ENCODE measurements around the gene LIMA1.

Gene LIMA1

DNA sequence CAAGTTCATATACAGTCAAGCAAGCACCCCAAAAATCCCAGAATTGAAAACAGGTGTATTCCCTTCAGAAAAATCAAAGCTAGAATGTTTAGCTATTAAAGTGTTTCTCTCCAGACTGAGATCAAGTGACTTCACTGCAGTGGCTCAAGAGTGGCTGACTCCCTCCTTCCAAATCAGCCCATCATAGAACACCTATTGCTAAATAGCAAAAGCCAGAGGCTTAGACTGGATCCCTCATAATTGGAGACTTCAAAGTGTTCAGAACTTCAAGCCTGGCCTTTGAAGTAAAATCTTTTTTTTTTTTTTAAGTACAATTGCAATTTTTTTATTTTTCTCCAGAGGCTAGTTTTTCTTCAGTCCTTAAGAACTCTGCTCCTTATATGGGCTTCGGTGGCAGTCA is 66.1 kb downstream of the LIMA1 start:
- H3K36me3 ChIP-seq (replicated peaks; ENCODE audit: insufficient read depth, low read length): no peaks in the 10 kb centered on the region
- peaks cover 7% of the 10 kb centered on the region; the same call in 1 of the 2 replicates for H3K4me1 ChIP-seq (ENCODE audit: low read length)
- TF ChIP-seq EZH2phosphoT487 (IDR thresholded peaks at IDR 0.05; ENCODE audit: low read length) (no peak), EZH2 (optimal IDR thresholded peaks at IDR 0.05; ENCODE audit: low read depth, low read length) (no peak)
- TF ChIP-seq, protein P1, sequence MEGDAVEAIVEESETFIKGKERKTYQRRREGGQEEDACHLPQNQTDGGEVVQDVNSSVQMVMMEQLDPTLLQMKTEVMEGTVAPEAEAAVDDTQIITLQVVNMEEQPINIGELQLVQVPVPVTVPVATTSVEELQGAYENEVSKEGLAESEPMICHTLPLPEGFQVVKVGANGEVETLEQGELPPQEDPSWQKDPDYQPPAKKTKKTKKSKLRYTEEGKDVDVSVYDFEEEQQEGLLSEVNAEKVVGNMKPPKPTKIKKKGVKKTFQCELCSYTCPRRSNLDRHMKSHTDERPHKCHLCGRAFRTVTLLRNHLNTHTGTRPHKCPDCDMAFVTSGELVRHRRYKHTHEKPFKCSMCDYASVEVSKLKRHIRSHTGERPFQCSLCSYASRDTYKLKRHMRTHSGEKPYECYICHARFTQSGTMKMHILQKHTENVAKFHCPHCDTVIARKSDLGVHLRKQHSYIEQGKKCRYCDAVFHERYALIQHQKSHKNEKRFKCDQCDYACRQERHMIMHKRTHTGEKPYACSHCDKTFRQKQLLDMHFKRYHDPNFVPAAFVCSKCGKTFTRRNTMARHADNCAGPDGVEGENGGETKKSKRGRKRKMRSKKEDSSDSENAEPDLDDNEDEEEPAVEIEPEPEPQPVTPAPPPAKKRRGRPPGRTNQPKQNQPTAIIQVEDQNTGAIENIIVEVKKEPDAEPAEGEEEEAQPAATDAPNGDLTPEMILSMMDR (IDR thresholded peaks at IDR 0.05; ENCODE audit: low read length): no peak
- no peak overlapping the region for H2AFZ ChIP-seq (ENCODE audit: low read length)
- no peaks in the 10 kb centered on the region for H3K27me3 ChIP-seq (replicated peaks; ENCODE audit: insufficient read depth, low read length)
- H3K9me2 ChIP-seq (replicated peaks; ENCODE audit: insufficient read depth, low read length): no peaks in the 10 kb centered on the region
- no peaks in the 10 kb centered on the region for H4K20me1 ChIP-seq (ENCODE audit: insufficient read depth, low read length)
- H3K9ac ChIP-seq (ENCODE audit: low read length): no peak overlapping the region
- H3K4me2 ChIP-seq (ENCODE audit: low read depth, low read length): no peak overlapping the region
- DNase-seq: no peak
- peaks cover 7% of the 10 kb centered on the region; the same call in 1 of the 2 replicates for H3F3A ChIP-seq (ENCODE audit: insufficient read depth, low read length)
- H3K79me2 ChIP-seq (ENCODE audit: low read length): no peaks in the 10 kb centered on the region
- H3K9me3 ChIP-seq (replicated peaks; ENCODE audit: insufficient read depth, low read length): no peaks in the 10 kb centered on the region
- H3K4me3 ChIP-seq (ENCODE audit: low read length): no peak overlapping the region
- no peak overlapping the region for H3K27ac ChIP-seq (ENCODE audit: low read length)

DNA sequence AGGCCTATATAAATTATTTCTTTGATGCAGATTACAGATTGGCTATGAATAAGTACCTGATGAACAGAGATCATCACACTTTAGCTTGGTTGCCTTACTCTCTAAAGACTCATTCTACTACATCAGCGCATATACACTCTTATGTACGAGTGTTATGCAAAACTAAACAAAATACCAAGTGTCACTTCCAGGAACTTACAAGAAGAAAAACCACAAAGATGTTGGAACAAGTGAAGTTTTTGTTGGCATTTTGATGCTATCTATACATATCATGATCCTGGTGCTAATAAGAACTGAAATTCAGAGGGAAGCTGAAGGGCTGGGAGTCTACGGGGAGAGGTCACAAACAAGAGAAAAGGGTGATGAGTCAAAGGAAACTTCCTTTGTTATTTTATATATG is 68.3 kb downstream of the LIMA1 start:
- no peak overlapping the region for H2AFZ ChIP-seq (ENCODE audit: low read length)
- no peaks in the 10 kb centered on the region for H3K79me2 ChIP-seq (ENCODE audit: low read length)
- no peak overlapping the region for H3K9ac ChIP-seq (ENCODE audit: low read length)
- no peak overlapping the region for H3K4me3 ChIP-seq (ENCODE audit: low read length)
- 0 out of 2 replicates have a peak, but pooled peaks cover 5% of the 10 kb centered on the region for H3K4me1 ChIP-seq (ENCODE audit: low read length)
- H3F3A ChIP-seq (ENCODE audit: insufficient read depth, low read length): no peaks in the 10 kb centered on the region
- no peaks in the 10 kb centered on the region for H4K20me1 ChIP-seq (ENCODE audit: insufficient read depth, low read length)
- TF ChIP-seq EZH2phosphoT487 (IDR thresholded peaks at IDR 0.05; ENCODE audit: low read length) (no peak), EZH2 (optimal IDR thresholded peaks at IDR 0.05; ENCODE audit: low read depth, low read length) (no peak)
- TF ChIP-seq, protein P1 (IDR thresholded peaks at IDR 0.05; ENCODE audit: low read length): no peak
- no peaks in the 10 kb centered on the region for H3K9me2 ChIP-seq (replicated peaks; ENCODE audit: insufficient read depth, low read length)
- no peaks in the 10 kb centered on the region for H3K36me3 ChIP-seq (replicated peaks; ENCODE audit: insufficient read depth, low read length)
- no peak overlapping the region for H3K4me2 ChIP-seq (ENCODE audit: low read depth, low read length)
- no peak overlapping the region for H3K27ac ChIP-seq (ENCODE audit: low read length)
- H3K27me3 ChIP-seq (replicated peaks; ENCODE audit: insufficient read depth, low read length): no peaks in the 10 kb centered on the region
- no peak for DNase-seq
- H3K9me3 ChIP-seq (replicated peaks; ENCODE audit: insufficient read depth, low read length): no peaks in the 10 kb centered on the region

DNA sequence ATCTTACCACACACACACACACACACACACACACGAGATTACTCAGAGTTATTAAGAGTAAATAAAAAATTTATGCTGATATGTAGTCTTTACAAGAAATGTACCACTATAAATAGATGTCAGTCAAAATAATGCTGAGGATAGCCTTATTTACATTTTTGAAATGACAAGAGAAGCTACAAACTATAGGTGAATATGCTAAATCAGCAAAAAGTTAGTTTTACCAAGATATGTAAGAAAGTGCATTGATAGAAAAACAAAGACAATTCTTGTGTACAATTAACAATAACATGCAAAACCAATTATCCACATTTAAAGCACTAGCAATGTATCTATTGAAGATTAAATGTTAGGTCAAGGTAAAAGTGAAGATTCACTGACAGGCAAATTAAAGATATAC is 69.3 kb downstream of the LIMA1 start:
- H3K4me3 ChIP-seq (ENCODE audit: low read length): no peak overlapping the region
- no peaks in the 10 kb centered on the region for H3F3A ChIP-seq (ENCODE audit: insufficient read depth, low read length)
- H3K79me2 ChIP-seq (ENCODE audit: low read length): no peaks in the 10 kb centered on the region
- H3K4me2 ChIP-seq (ENCODE audit: low read depth, low read length): no peak overlapping the region
- H3K4me1 ChIP-seq (ENCODE audit: low read length): 0 out of 2 replicates have a peak, but pooled peaks cover 5% of the 10 kb centered on the region
- TF ChIP-seq, protein P1 (IDR thresholded peaks at IDR 0.05; ENCODE audit: low read length): no peak
- TF ChIP-seq EZH2phosphoT487 (IDR thresholded peaks at IDR 0.05; ENCODE audit: low read length): no peak
- TF ChIP-seq EZH2 (optimal IDR thresholded peaks at IDR 0.05; ENCODE audit: low read depth, low read length): no peak
- H4K20me1 ChIP-seq (ENCODE audit: insufficient read depth, low read length): no peaks in the 10 kb centered on the region
- DNase-seq: no peak
- no peak overlapping the region for H2AFZ ChIP-seq (ENCODE audit: low read length)
- no peaks in the 10 kb centered on the region for H3K9me3 ChIP-seq (replicated peaks; ENCODE audit: insufficient read depth, low read length)
- H3K27ac ChIP-seq (ENCODE audit: low read length): no peak overlapping the region
- H3K36me3 ChIP-seq (replicated peaks; ENCODE audit: insufficient read depth, low read length): no peaks in the 10 kb centered on the region
- H3K9me2 ChIP-seq (replicated peaks; ENCODE audit: insufficient read depth, low read length): no peaks in the 10 kb centered on the region
- no peaks in the 10 kb centered on the region for H3K27me3 ChIP-seq (replicated peaks; ENCODE audit: insufficient read depth, low read length)
- H3K9ac ChIP-seq (ENCODE audit: low read length): no peak overlapping the region

All from MM.1S (cell line).